Ovary (tissue), 3 donors: Measurements from ENCODE around the gene AQP9.

ENCODE experiments used
- EP300 ChIP-seq: sonication (generic); formaldehyde crosslinking; IDR thresholded peaks from one replicate; pipeline ENCODE4 v1.6.1; 2017; ENCODE audit warnings: antibody characterized with exemption
- POLR2A ChIP-seq: fragments of 450-650 bp; IDR thresholded peaks from one replicate; pipeline ENCODE4 v1.6.1; 2017; ENCODE audit warnings: antibody characterized with exemption, mild to moderate bottlenecking, moderate library complexity
- TF ChIP-seq, protein P1 (sequence below), 3 donors: fragments of 450-650 bp in 2 of 3; fragments of 200-600 bp in 1 of 3; IDR thresholded peaks; one replicate each; pipeline versions ENCODE4 v1.5.1 to v1.8.0; 2016 to 2022; ENCODE audit warnings: antibody characterized with exemption in 3 of 3, mild to moderate bottlenecking in 1 of 3
- donor health status: DM: no; HTN: no; CAD: no.

DNA sequence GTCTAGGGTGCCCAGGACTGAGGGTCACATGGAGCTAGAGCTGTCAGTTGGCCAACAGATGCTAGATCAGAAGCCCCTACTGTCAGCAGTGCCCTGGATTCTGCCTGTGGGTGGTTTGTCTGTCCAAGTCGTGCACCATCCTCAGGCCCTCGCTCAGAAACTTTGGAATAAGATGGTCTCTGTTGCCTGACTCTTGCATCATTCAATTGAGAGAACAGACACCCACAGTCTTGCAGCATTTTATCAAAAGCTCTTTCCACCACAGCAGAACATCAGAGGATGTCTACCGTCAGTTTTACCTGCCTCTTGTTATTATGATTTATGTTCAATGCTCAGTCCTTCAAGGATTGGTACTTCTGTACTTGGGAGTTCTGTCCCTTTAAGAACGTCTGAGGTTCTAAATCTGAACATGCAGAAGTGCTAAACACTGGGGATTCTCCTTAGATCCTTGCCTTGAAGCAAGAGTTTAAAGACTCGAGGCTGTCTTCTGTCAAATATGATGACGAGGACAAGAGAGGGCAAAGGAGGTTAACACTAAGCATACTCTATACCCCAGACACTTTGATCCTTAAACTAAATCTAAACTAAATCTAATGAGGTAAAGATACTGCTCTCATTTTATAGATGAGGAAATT is 4.8 kb downstream of the AQP9 start:
- TF ChIP-seq, protein P1, sequence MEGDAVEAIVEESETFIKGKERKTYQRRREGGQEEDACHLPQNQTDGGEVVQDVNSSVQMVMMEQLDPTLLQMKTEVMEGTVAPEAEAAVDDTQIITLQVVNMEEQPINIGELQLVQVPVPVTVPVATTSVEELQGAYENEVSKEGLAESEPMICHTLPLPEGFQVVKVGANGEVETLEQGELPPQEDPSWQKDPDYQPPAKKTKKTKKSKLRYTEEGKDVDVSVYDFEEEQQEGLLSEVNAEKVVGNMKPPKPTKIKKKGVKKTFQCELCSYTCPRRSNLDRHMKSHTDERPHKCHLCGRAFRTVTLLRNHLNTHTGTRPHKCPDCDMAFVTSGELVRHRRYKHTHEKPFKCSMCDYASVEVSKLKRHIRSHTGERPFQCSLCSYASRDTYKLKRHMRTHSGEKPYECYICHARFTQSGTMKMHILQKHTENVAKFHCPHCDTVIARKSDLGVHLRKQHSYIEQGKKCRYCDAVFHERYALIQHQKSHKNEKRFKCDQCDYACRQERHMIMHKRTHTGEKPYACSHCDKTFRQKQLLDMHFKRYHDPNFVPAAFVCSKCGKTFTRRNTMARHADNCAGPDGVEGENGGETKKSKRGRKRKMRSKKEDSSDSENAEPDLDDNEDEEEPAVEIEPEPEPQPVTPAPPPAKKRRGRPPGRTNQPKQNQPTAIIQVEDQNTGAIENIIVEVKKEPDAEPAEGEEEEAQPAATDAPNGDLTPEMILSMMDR (IDR thresholded peaks at IDR 0.05), result no peak
- TF ChIP-seq EP300 (no peak), POLR2A (no peak)
